Esophagus mucosa (tissue), 1 donor: ENCODE results near the gene EMP1. TPM values are rescaled to one million over a fixed set of nuclear protein-coding genes. Genes with fewer than 3 reads are reported as not detected.

Experiments
- ATAC-seq: fragments of 200-7000 bp; cut with Tn5 transposase; one replicate; pipeline ENCODE4 v1.9.1; 2020
- total RNA-seq: library from RNA; stranded (reverse); gene quantifications from one replicate; pipeline ENCODE4 v1.2.4, GENCODE V29; 2023
- donor health status: DM: yes; HTN: yes; CAD: no.

EMP1 gene
- total RNA-seq, 1 donor from 2014 or later, result 1,972 TPM

DNA sequence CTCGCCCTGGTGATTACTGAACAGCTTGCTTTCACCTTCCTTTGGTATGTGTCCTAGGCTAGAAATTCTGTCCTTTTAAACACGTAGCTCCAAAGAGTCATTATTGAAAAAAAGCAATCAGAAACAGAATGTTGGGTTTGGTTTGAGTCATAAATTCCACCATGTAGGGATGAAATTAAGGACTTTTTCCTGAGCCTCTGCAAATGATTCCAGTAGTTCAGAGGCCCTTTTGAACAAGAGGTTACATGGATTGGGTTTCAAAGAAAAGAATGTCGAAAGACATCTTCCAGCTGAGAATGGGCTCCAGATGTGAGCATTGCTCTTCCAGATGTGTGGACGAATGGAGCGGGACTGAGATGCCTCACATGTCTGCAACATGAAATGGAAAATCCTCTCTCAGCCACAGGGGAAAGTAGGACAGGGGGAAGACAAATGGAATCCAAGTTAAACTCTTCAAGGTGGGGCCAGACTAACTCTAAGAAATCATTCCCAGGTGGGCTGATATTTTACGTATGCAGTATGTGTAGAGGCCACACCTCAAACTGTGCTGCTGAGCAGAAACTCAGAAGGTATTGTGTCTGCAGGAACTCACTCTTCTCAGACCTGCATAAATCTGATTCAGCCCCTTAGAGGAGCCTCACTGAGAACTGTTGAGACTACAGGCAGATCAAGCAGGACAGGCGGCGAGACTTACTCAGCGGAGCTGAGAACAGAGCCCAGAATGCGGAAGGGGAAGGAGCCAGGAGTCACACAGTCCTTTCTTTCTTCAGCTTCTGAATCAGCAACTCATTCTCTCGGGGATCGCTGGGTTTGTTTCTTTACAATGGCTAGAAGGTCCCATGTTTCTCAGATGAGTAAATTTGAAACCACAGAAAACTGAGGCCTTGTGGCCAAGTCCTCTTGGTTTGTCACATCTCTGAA lies 23.3 kb upstream of the EMP1 start:
- ATAC-seq, result peak; percentile 90

DNA sequence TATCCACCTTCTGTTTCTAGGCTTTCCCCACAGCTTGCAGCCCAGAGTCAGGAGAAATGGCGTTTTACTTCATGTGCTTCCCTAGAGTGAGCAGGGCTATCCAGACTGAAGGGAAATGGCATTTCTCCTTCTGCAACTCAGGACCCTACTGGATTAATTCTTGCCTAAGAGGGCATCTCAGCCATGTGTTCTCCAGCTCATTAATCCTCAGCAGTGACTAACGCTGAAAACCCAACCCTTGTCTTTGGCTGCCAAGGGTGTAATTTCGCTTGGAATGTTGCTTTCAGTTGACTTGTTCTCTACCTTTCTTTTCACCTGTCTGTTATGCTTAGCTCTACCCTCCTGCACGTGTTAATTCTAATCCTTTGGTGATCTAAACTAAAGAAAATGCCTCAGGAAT lies 21.0 kb upstream of the EMP1 start:
- ATAC-seq, result peak; percentile 76

DNA sequence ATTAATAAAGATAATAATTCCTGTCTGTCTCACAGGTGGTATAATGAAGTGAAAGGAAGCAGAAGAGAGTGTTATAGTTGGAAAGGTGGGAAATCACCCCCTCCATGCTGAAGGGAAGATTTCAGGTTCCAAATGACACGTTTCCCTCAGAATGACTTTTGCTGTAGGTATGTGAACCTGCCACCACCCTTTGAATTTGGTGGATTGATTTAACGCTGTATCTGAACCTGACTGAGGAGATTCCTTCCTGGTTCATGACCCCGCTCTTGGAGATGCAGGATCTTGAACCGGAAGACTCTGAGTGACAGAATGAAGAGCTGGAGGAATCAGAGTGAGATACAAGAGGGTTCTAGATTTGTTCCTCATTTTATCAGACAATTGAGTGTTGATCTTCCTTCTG lies 20.3 kb upstream of the EMP1 start:
- peak; percentile 50 for ATAC-seq

- ATAC-seq, result no peak
Observed at GRCh38 chr12:13177373-13177772, 19.2 kb upstream of the EMP1 start.

DNA sequence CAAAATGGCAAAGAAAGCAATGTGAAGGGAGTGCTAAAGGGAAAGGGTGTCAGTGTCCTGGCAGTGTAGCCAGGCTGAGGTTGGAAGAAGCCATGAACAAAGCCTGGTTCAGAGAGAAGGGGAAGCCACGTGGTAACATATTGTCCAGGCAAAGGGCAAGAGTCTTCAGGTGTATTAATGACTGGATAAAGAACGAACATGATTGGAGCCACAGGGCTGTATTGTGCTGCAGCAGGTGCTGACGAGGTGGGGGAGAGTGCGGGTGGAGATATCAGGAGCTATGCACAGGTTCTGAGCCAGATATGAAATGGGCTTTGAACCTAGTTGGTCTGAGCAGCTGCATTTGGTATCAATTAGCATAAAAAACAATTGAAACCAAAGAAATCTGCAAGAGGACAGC lies 18.6 kb upstream of the EMP1 start:
- no peak for ATAC-seq

DNA sequence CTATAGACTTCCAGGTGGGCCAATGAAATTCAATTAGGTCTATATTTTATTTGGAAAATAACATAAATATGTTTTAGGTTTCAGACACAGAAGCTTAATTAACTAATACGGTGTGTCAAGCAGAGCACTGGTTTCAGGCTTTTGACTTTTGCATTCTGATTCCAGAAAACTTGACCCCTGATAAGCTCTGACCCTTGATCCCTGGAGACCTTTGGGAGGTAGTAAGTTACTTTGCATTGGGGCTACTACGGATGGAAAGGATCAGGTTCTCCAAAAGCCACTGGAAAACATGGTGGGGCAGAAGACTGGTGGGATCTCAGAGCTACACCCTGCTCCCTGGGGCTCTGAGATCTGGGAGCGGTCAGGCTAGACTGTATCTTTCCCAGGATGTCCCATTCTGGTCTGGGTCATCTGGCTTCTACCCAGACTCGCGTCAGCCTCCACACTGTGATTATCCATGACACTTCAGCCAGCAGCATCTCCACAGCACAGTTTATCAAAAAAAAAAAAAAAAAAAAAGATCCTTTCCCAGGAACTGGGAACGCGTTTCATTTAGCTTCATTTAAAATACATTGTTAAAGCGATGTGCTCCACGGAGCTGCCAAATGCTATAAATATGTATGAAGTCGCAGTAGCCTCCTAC lies 17.8 kb upstream of the EMP1 start:
- no peak for ATAC-seq

DNA sequence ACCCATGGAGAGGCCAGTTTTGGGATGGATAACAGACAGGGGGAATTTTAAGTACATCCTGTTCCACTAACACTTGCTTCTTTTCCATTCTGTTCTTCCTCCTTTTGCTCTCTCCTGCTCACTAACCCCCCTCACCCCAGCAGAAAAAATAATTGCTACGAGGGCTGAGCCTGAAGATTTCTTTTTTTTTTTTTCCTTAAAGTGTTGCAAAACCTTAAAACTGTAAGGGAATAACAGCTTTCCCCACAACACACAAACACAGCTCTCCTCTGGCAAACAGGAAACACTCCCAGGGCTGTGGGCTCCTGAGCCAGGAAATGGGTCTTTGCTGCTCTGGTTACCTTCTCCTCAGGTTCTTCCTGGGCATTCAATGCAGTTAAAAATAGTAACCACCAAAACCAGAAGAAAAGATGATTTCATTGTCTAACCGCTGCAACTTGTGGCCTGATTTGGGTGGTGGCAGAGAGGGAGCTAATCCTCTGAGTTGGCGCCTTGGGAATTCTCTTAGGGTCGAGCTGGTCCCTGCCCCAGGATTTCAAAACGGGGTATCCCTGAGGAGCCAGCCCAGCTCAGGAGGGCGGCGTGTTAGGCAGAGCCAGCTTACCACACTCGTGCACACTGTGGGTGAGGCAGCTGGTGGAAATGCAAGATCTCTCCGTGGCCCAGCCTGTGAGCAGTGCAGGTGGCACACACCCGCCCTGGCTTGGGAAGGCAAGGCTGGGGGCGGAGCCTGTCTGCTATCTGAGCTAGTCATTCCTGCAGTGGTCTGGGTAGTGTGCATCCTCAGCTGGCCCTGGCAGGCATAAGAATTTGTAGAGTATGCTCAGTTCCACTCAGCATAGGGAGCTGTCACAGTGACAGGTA lies 17.1 kb upstream of the EMP1 start:
- ATAC-seq, result peak; percentile 85

- ATAC-seq, result no peak
Observed at GRCh38 chr12:13181375-13182070, 15.0 kb upstream of the EMP1 start.

DNA sequence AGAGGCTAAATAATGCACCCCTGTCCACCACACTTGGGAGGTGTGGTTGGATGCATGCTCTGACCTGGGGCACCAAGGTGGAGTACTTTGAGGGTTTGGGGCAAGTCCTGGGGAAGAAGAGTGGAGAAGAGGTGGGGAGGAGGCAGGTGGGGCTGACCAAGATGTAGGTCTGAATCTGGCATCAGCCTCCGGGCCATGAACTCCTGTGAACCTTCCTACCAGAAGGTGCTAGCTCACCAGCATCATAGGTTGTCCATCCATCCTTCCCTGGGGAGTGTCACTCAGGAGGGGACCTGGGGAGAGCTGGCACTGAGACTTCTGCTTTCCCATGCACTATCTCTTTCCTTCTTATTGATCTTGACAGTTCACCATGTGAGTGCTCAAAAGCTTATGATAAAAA lies 13.6 kb upstream of the EMP1 start:
- ATAC-seq, result no peak

DNA sequence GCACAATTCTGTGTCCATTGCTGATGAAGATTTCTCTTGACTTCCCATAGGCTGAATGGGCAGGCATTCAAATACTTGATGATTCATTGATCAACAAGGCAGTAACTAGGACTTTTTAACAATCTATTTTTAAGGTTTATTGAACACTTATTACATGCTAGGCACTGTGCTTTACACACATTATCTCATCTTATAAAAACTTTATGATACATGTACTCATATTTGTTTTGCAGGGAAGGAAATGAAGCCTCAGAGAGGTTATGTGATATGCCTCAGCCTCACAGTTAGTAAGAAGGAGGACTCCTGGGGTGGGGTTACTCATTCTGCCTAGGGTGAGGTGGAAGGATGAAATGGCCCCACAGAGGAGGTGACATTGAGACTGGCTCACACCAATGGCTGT lies 12.9 kb upstream of the EMP1 start:
- ATAC-seq, result no peak

DNA sequence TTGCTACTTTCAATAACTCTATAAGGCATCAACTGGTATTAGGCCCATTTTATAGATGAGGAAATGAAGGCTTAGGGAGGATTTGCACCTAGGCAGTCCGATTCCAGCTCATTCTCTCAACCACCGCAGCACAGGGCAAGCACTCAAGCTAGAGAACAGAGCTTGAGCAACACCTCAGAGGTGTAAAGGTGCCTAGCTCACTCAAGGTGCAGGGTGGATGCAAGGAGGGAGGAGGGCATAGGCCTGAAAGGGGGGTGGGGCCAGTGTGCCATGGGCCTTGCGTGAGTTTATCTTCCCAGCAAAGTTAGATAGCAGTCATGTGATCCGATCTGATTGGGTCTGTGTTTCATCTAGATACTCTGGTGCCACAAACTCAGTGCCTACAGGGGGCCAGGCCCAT lies 10.2 kb upstream of the EMP1 start:
- peak; percentile 75 for ATAC-seq

DNA sequence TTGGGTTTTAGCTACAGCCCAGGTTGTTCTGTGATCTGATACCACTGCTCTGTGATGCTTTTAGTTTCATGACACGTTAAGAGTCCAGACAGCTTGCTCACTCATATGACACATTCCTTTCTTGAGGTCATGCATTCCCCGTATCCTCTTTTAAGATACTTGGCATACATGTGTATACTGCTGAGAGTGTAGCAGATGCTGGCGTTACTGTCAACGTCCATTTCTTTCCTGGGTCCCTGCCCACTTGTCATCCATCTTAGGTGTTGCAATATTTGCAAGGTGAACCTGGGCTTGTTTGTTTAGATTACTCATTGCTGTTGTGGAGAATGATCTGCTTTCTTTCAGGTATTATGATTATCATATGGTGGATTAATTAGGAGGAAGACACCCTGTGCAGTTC lies 9.1 kb upstream of the EMP1 start:
- peak; percentile 84 for ATAC-seq

DNA sequence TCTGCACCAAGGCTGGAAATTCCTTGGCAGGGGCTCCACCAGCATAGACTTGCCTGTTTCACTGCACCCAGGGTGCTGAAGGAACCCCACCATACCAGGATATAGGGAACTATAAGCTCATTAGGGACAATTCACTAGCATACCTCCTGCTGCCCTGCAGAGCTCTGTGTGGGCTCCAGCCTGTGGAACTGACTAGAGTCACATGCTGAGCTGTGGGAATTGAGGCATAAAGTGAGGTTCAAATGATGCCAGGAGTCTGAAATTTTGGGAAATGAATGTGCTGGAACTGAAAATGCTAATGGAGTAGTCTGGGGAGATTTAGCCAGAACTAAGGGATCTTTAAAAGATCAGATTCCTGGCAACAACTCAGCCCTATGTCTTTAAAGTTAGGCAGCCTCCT lies 7.3 kb upstream of the EMP1 start:
- ATAC-seq, result no peak

- no peak for ATAC-seq
Observed at GRCh38 chr12:13190275-13190674, 6.3 kb upstream of the EMP1 start.

GRCh38 chr12:13192719-13193118 lies 3.8 kb upstream of the EMP1 start:
- no peak for ATAC-seq

- ATAC-seq, result no peak
Observed at GRCh38 chr12:13193505-13194231, 2.9 kb upstream of the EMP1 start.

DNA sequence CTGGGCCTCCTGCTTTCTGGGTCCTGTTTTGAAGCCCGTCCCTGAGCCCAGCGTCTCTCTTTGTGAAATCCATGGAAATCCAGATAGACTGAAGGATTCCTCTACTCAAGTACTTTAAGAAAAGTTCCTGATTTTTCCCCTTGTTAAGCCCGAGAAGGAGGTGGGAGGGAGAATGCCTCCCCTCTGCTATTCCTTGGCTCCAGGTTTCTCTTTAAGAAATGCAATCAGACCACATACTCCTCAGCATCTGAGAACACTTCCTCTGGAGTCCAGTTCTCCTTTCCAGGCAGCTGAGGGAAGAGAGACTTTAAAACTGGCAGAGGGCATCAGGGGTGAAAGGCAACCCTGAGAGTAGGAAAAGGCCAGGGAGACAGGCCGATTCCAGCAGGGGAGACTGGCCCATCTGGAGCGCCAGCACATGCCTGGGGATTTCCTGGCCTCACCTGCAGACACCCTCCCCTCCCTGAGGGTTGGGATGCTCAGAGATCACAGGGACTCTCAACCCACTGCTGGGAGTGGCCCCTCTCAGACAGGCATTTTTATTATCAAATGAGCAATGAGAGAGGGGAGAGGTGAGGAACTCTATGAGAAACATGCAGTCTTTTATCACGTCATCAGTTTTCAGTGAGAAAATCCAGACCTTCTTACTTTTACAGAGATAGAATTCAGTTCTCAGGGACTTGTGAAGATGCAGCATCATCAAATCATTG lies 2.0 kb upstream of the EMP1 start:
- ATAC-seq, result no peak

DNA sequence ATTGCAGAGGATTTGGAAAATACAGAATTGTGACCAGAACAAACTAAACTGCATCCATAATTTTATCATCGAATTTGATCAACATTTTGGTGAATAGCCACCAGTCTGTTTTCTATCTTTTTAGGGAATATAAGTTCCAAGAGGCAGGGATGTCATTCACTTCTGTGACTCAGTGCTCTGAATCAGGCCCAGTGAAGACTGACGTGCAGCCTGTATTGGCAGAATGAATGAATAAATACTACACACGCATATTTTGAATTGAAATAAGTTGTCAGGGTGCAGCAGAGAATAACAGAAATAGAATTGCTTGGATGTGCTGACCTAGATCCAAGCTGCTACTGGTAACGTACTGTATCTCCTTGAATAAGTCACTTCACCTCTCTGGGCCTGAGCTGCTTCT lies 1.3 kb upstream of the EMP1 start:
- peak; percentile 21 for ATAC-seq

GRCh38 chr12:13195785-13196129 lies 769 bp upstream of the EMP1 start:
- no peak for ATAC-seq

DNA sequence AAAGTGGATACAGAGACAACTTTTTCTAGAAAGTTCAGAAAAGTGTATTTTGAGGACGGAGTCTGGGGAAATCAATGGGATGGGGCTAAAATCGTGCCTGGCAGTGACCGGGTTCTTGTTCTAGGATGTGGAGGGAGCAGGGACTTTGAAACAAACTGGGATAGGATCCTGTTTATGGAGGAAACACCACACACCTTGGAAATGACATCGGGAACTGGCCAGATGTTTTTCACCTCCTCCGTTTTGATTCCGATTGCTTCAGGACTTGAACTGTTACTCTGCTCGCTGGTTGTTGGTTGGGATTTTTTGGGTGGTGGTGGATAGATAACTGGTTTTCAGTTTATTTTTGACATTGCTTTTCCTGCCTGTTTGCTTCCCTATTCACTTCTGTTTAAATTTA lies 506 bp downstream of the EMP1 start:
- no peak for ATAC-seq

DNA sequence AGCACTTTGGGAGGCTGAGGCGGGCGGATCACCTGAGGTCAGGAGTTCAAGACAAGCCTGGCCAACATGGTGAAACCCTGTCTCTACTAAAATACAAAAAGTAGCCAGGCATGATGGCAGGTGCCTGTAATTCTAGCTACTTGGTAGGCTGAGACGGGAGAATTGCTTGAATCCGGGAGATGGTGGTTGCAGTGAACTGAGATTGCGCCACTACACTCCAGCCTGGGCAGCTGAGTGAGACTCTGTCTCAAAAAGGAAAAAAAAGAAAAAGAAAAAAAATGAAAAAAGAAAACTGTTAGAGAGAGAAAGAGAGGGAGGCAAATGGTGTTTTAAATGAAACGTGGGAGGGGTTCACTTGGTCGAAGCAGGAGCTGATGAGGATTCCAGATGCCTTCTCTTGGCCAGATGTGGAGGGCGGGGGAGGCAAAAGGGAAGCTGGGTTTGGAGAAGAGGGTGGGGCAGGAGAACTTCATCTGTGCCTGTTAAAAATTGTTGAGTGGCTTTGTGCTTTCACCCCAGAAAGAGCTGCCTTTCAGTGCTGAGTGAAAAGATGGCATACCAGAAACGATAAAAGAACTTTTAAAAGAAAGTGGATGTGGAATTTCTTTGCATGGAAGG lies 1.1 kb downstream of the EMP1 start:
- ATAC-seq, result no peak
